T-cell (primary cell): Measurements from ENCODE around the gene TMC1. TPM values are rescaled to one million over a fixed set of nuclear protein-coding genes. Genes with fewer than 3 reads are reported as not detected.
A peak's percentile ranks its signal among the peaks of the same experiment; 100 is the strongest.

Experiments used
- ATAC-seq, 4 experiments: fragments of 200-7000 bp in 3 of 4; fragments of 150-1000 bp in 1 of 4; cut with Tn5 transposase; replicated peaks in 1 of 4; 1 replicate in 3 of 4; 2 replicates in 1 of 4; pipeline ENCODE4 v1.10.0; 2021; ENCODE audit warnings: moderate library complexity in 3 of 4, mild to moderate bottlenecking in 2 of 4, moderate number of reproducible peaks in 1 of 4
- CTCF ChIA-PET, 2 donors: fragments of 300-600 bp; sonication (Branson Sonifier 250); formaldehyde crosslinking; loops; one replicate each; lab custom pipeline; 2022; ENCODE audit warnings: antibody characterized with exemption in 2 of 2; lab: Charles Lee
- POLR2A ChIA-PET, 2 donors: fragments of 300-600 bp; sonication (Branson Sonifier 250); formaldehyde crosslinking; loops; one replicate each; lab custom pipeline; 2022; ENCODE audit warnings: antibody characterized with exemption in 2 of 2; lab: Charles Lee
- DNase-seq, 35 experiments: peaks; one replicate each; pipeline versions ENCODE4 v3.0.0 to v3.0.0-alpha.2; 2013 to 2023
- H3K27ac ChIP-seq: one replicate; pipeline ENCODE4 v1.5.1; 2013; ENCODE audit warnings: low read length
- H3K27me3 ChIP-seq, 2 experiments: replicated peaks in 1 of 2; 1 replicate in 1 of 2; 2 replicates in 1 of 2; pipeline versions ENCODE4 v1.6.1 to v1.7.0; 2013; ENCODE audit warnings: low read length in 1 of 2, mixed read lengths in 1 of 2; ENCODE audit not compliant: control insufficient read depth in 2 of 2, insufficient read depth in 2 of 2; ENCODE audit errors: extremely low read depth in 1 of 2
- H3K36me3 ChIP-seq, 2 donors: 1 replicate in 1 of 2; 2 replicates in 1 of 2; pipeline versions ENCODE4 v1.6.1 to v1.7.0; 2013; ENCODE audit warnings: low read length in 1 of 2; ENCODE audit not compliant: control insufficient read depth in 2 of 2, insufficient read depth in 1 of 2; ENCODE audit errors: extremely low read depth in 1 of 2
- H3K4me1 ChIP-seq, 2 experiments: 1 replicate in 1 of 2; 2 replicates in 1 of 2; pipeline versions ENCODE4 v1.6.1 to v1.7.0; 2013; ENCODE audit warnings: low read length in 2 of 2, mixed read lengths in 1 of 2; ENCODE audit not compliant: insufficient read depth in 2 of 2, control insufficient read depth in 1 of 2; ENCODE audit errors: extremely low read depth in 1 of 2
- H3K4me3 ChIP-seq, 2 donors: 1 replicate in 1 of 2; 2 replicates in 1 of 2; pipeline versions ENCODE4 v1.5.1 to v1.7.0; 2013; ENCODE audit warnings: mild to moderate bottlenecking in 2 of 2, low read length in 1 of 2, moderate library complexity in 1 of 2; ENCODE audit not compliant: control insufficient read depth in 1 of 2; ENCODE audit errors: extremely low read depth in 1 of 2
- H3K9me3 ChIP-seq: 2 replicates; pipeline ENCODE4 v1.7.0; 2013
- H3K27ac Mint-ChIP-seq, 2 donors: one replicate each; pipeline ENCODE4 v1.8.0; 2020 to 2021; ENCODE audit warnings: mild to moderate bottlenecking in 2 of 2, mixed read lengths in 2 of 2
- H3K27me3 Mint-ChIP-seq, 2 donors: one replicate each; pipeline ENCODE4 v1.8.0; 2021 to 2022; ENCODE audit warnings: mixed read lengths in 2 of 2
- H3K36me3 Mint-ChIP-seq: one replicate; pipeline ENCODE4 v1.8.0; 2021; ENCODE audit warnings: mixed read lengths
- H3K4me1 Mint-ChIP-seq, 3 donors: one replicate each; pipeline ENCODE4 v1.8.0; 2020 to 2022; ENCODE audit warnings: mixed read lengths in 3 of 3, mild to moderate bottlenecking in 1 of 3
- H3K4me3 Mint-ChIP-seq, 3 donors: one replicate each; pipeline ENCODE4 v1.8.0; 2020 to 2022; ENCODE audit warnings: mild to moderate bottlenecking in 3 of 3, mixed read lengths in 3 of 3, moderate library complexity in 3 of 3
- H3K9me3 Mint-ChIP-seq, 3 donors: one replicate each; pipeline ENCODE4 v1.8.0; 2020 to 2022; ENCODE audit warnings: mixed read lengths in 3 of 3
- WGBS: methylation state at CpG from one replicate; pipeline ENCODE4 v1.1.5; 2013; ENCODE audit warnings: missing lambda C conversion rate; ENCODE audit not compliant: insufficient coverage; 5-methylcytosine and 5-hydroxymethylcytosine counted together
- total RNA-seq, 35 experiments: library from RNA in 6 of 35; stranded (reverse) in 6 of 35; fragments of 120-200 nt in 1 of 35; gene quantifications; one replicate each; pipeline versions ENCODE4 v1.2.1 to v1.2.4 and lab custom pipeline; 2013 to 2026

Gene TMC1
- total RNA-seq, 5 donors from 2014 or later (not counting 1 experiment from before 2014, with no cell fraction given): not detected

DNA sequence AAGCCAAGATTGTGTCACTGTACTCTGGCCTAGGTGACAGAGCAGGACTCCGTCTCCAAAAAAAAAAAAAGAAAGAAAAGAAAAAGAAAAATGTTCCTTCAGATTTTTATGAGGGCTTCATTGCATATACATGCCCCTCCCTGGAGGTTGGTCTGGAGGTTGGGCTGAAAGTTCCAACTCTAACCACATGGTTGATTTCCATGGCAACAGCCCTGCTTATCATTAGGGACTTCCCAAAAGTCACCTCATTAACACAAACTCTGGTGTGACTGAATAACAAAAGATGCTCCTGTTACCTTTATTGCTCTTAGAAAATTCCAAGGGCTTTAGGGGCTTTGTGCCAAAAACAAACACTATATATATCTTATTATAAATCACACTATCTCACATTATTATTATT is 113.8 kb downstream of the TMC1 start:
- H3K27ac ChIP-seq: no peak overlapping the region
- H3K27me3 ChIP-seq: no peaks in the 10 kb centered on the region
- no peak overlapping the region for H3K4me3 Mint-ChIP-seq
- no peaks in the 10 kb centered on the region for H3K36me3 ChIP-seq
- ChIA-PET POLR2A (no interaction called here), CTCF (no interaction called here)
- peaks cover 1 to 8% of the 10 kb centered on the region in 2 donors for H3K27me3 Mint-ChIP-seq
- H3K36me3 Mint-ChIP-seq: no peaks in the 10 kb centered on the region
- H3K4me3 ChIP-seq: no peak overlapping the region
- no CpG with 5 or more reads among the region's 1 CpG for WGBS
- H3K9me3 ChIP-seq: no peaks in the 10 kb centered on the region
- H3K4me1 Mint-ChIP-seq: peaks cover 0 to 4% (median 0%) of the 10 kb centered on the region in 3 donors
- no peak overlapping the region for H3K27ac Mint-ChIP-seq
- ATAC-seq (no peak), DNase-seq (peak in 1 of 35 experiments; percentile 14)
- no peaks in the 10 kb centered on the region for H3K4me1 ChIP-seq
- peaks cover 5 to 10% (median 8%) of the 10 kb centered on the region in 3 donors for H3K9me3 Mint-ChIP-seq

GRCh38 chr9:72636621-72637020 is 115.2 kb downstream of the TMC1 start:
- no peaks in the 10 kb centered on the region for H3K9me3 ChIP-seq
- H3K36me3 ChIP-seq: no peaks in the 10 kb centered on the region
- no peak overlapping the region for H3K4me3 ChIP-seq
- no peaks in the 10 kb centered on the region for H3K27me3 ChIP-seq
- no peak overlapping the region for H3K27ac ChIP-seq
- H3K27me3 Mint-ChIP-seq: peaks cover 1 to 8% of the 10 kb centered on the region in 2 donors
- no peak overlapping the region for H3K4me3 Mint-ChIP-seq
- no peak overlapping the region for H3K27ac Mint-ChIP-seq
- peaks cover 0 to 4% (median 0%) of the 10 kb centered on the region in 3 donors for H3K4me1 Mint-ChIP-seq
- WGBS: 100% methylated on average over 1 of the region's 3 CpGs
- ChIA-PET CTCF (interaction anchor here in 1 of 2 donors (0.7 kb wide), 1 partner anchor 174 kb away, joined by 4 read pairs; no protein-coding TSS in a partner anchor), POLR2A (no interaction called here)
- no peaks in the 10 kb centered on the region for H3K4me1 ChIP-seq
- peaks cover 5 to 10% (median 7%) of the 10 kb centered on the region in 3 donors for H3K9me3 Mint-ChIP-seq
- DNase-seq (no peak), ATAC-seq (no peak)
- no peaks in the 10 kb centered on the region for H3K36me3 Mint-ChIP-seq

DNA sequence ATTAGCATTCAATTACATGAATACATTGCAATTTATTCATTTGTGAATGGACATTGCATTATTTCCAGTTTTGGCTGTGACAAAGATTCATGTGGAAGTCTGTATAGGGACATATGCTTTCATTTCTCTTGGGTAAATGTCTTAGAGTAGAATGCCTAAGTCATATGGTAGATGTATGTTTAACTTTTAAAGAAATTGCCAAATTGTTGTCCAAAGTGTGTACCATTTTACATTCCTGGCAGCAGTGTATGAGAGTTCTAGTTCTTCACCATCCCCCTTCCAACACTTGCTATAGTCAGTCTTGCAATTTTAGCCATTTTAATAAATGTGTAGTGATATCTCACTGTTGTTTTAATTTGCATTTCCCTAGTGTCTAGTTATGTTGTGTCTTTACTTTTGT is 122.2 kb downstream of the TMC1 start:
- no peaks in the 10 kb centered on the region for H3K4me1 ChIP-seq
- no peaks in the 10 kb centered on the region for H3K9me3 Mint-ChIP-seq
- H3K36me3 ChIP-seq: no peaks in the 10 kb centered on the region
- H3K27me3 Mint-ChIP-seq: peaks cover 0 to 8% of the 10 kb centered on the region in 2 donors
- no peak overlapping the region for H3K27ac Mint-ChIP-seq
- no peaks in the 10 kb centered on the region for H3K36me3 Mint-ChIP-seq
- no peak overlapping the region for H3K4me3 ChIP-seq
- ChIA-PET CTCF (no interaction called here), POLR2A (no interaction called here)
- H3K27ac ChIP-seq: no peak overlapping the region
- DNase-seq (no peak), ATAC-seq (no peak)
- H3K27me3 ChIP-seq: no peaks in the 10 kb centered on the region
- no peaks in the 10 kb centered on the region for H3K9me3 ChIP-seq
- H3K4me1 Mint-ChIP-seq: no peaks in the 10 kb centered on the region
- H3K4me3 Mint-ChIP-seq: no peak overlapping the region

DNA sequence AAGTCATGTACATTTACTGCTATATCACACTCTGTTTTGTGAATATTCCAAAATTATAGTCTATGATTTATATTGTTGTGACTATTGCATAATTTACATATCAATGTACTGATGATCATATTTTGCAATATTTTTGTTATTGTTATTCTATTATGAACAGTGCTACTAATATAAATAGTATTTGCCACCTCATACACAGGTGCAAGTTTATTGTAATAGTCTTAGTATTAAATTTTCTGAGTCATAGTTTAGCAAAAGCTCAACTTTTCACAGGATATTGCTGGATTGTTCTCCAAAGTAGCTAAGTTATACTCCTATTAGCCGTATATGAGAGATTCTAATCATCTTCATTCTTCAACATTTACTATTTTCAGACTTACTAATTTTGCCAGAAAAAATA is 124.7 kb downstream of the TMC1 start:
- Mint-ChIP-seq H3K27ac (no peak overlapping the region), H3K4me1 (no peaks in the 10 kb centered on the region), H3K9me3 (no peaks in the 10 kb centered on the region), H3K27me3 (peaks cover 0 to 13% of the 10 kb centered on the region in 2 donors), H3K36me3 (no peaks in the 10 kb centered on the region), H3K4me3 (no peak overlapping the region)
- H3K9me3 ChIP-seq: no peaks in the 10 kb centered on the region
- POLR2A ChIA-PET: no interaction called here
- H3K36me3 ChIP-seq: no peaks in the 10 kb centered on the region
- H3K4me1 ChIP-seq: no peaks in the 10 kb centered on the region
- ATAC-seq (no peak), DNase-seq (no peak)
- no CpG with 5 or more reads among the region's 1 CpG for WGBS
- no peak overlapping the region for H3K4me3 ChIP-seq
- H3K27me3 ChIP-seq: no peaks in the 10 kb centered on the region
- H3K27ac ChIP-seq: no peak overlapping the region
- CTCF ChIA-PET: no interaction called here

GRCh38 chr9:72648324-72649126 is 127.1 kb downstream of the TMC1 start:
- no peaks in the 10 kb centered on the region for H3K4me1 ChIP-seq
- no peaks in the 10 kb centered on the region for H3K27me3 ChIP-seq
- ChIA-PET CTCF (no interaction called here), POLR2A (no interaction called here)
- DNase-seq (no peak), ATAC-seq (no peak)
- H3K4me3 ChIP-seq: no peak overlapping the region
- no peak overlapping the region for H3K27ac Mint-ChIP-seq
- H3K4me3 Mint-ChIP-seq: no peak overlapping the region
- no peaks in the 10 kb centered on the region for H3K36me3 Mint-ChIP-seq
- WGBS: 46% methylated on average over 3 of the region's 5 CpGs
- H3K27ac ChIP-seq: no peak overlapping the region
- H3K4me1 Mint-ChIP-seq: no peaks in the 10 kb centered on the region
- H3K9me3 Mint-ChIP-seq: no peaks in the 10 kb centered on the region
- no peaks in the 10 kb centered on the region for H3K9me3 ChIP-seq
- H3K36me3 ChIP-seq: no peaks in the 10 kb centered on the region
- H3K27me3 Mint-ChIP-seq: peaks cover 0 to 20% of the 10 kb centered on the region in 2 donors

GRCh38 chr9:72649127-72649442 is 127.7 kb downstream of the TMC1 start:
- Mint-ChIP-seq H3K27me3 (peaks cover 0 to 20% of the 10 kb centered on the region in 2 donors), H3K36me3 (no peaks in the 10 kb centered on the region), H3K27ac (no peak overlapping the region), H3K4me3 (no peak overlapping the region), H3K4me1 (no peaks in the 10 kb centered on the region), H3K9me3 (no peaks in the 10 kb centered on the region)
- CTCF ChIA-PET: interaction anchor here in 1 of 2 donors (0.5 kb wide), 1 partner anchor 515 kb away, joined by 6 read pairs; no protein-coding TSS in a partner anchor
- Histone ChIP-seq H3K4me1 (no peaks in the 10 kb centered on the region), H3K9me3 (no peaks in the 10 kb centered on the region), H3K4me3 (no peak overlapping the region), H3K36me3 (no peaks in the 10 kb centered on the region), H3K27me3 (no peaks in the 10 kb centered on the region), H3K27ac (no peak overlapping the region)
- ATAC-seq (no peak), DNase-seq (no peak)
- no CpG with 5 or more reads among the region's 1 CpG for WGBS
- POLR2A ChIA-PET: interaction anchor here in 1 of 2 donors (0.5 kb wide), 1 partner anchor 24 kb away, joined by 4 read pairs; no protein-coding TSS in a partner anchor
